ENCODE measurements around the gene NOL12.

DNA sequence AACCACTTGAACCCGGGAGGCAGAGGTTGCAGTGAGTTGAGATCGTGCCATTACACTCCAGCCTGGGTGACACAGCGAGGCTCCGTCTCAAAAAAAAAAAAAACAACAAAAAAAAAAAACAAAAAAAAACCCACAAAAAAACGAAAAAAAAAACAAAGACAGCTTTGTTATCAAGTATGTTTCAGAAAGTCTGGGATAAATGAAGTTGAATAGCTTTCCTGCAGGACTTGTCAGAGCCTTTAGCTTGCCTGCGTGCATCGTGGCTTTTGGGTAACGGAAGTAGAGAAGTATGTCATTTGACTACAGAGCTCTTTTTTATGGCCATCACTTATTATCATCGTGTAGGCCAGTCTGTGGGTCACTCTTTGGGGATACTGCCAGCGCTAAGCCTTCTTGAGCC, 25.3 kb downstream of the NOL12 start:
- TF ChIP-seq, protein P1, sequence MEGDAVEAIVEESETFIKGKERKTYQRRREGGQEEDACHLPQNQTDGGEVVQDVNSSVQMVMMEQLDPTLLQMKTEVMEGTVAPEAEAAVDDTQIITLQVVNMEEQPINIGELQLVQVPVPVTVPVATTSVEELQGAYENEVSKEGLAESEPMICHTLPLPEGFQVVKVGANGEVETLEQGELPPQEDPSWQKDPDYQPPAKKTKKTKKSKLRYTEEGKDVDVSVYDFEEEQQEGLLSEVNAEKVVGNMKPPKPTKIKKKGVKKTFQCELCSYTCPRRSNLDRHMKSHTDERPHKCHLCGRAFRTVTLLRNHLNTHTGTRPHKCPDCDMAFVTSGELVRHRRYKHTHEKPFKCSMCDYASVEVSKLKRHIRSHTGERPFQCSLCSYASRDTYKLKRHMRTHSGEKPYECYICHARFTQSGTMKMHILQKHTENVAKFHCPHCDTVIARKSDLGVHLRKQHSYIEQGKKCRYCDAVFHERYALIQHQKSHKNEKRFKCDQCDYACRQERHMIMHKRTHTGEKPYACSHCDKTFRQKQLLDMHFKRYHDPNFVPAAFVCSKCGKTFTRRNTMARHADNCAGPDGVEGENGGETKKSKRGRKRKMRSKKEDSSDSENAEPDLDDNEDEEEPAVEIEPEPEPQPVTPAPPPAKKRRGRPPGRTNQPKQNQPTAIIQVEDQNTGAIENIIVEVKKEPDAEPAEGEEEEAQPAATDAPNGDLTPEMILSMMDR (IDR thresholded peaks at IDR 0.05), result no peak
- no peak for TF ChIP-seq POLR2A (IDR thresholded peaks at IDR 0.05)
